Pancreas (tissue), 10 donors: ENCODE measurements around the gene ZNF555. TPM values are rescaled to one million over a fixed set of nuclear protein-coding genes. Genes with fewer than 3 reads are reported as not detected.

Experiments used
- ATAC-seq, 4 donors: fragments of 200-7000 bp; cut with Tn5 transposase; one replicate each; pipeline versions ENCODE4 v1.8.0 to v1.9.1; 2020; ENCODE audit warnings: mild to moderate bottlenecking in 4 of 4, moderate library complexity in 4 of 4
- DNase-seq, 6 donors: peaks; one replicate each; pipeline ENCODE4 v3.0.0-alpha.2; 2020
- FAIRE-seq: peaks from 2 replicates; lab custom pipeline; 2012; peaks lifted over from hg19 to GRCh38; lab: Jason Lieb, UNC
- H3K27ac ChIP-seq, 4 donors: fragments of 200-600 bp; sonication (generic); 1 replicate in 3 of 4; 2 replicates in 1 of 4; pipeline versions ENCODE4 v1.5.0 to v1.8.0; 2020
- H3K27me3 ChIP-seq, 4 donors: fragments of 200-600 bp; one replicate each; pipeline ENCODE4 v1.8.0; 2021
- H3K36me3 ChIP-seq, 3 donors: fragments of 200-600 bp; sonication (generic) in 1 of 3; one replicate each; pipeline versions ENCODE4 v1.5.0 to v1.8.0; 2020 to 2021
- H3K4me1 ChIP-seq, 3 donors: fragments of 200-600 bp; one replicate each; pipeline ENCODE4 v1.8.0; 2021
- H3K4me3 ChIP-seq, 4 donors: fragments of 200-600 bp; sonication (generic) in 2 of 4; one replicate each; pipeline versions ENCODE4 v1.5.0 to v1.8.0; 2020 to 2021
- H3K9me3 ChIP-seq, 4 donors: fragments of 200-600 bp; one replicate each; pipeline ENCODE4 v1.8.0; 2021
- CTCF ChIP-seq, 4 donors: fragments of 200-600 bp; sonication (generic) in 3 of 4; IDR thresholded peaks; one replicate each; pipeline versions ENCODE4 v1.5.0 to v1.8.0; 2021; ENCODE audit warnings: antibody characterized with exemption in 4 of 4
- WGBS, 2 donors: extraction: QIAGEN DNeasy Blood & Tissue Kit; methylation state at CpG; one replicate each; pipeline ENCODE4 v1.1.7; 2013; 5-methylcytosine and 5-hydroxymethylcytosine counted together
- intact Hi-C, 3 donors: fragments of 100-400 bp; cut with DNase I; formaldehyde crosslinking; loops; one replicate each; pipeline versions ENCODE4 v1.11.1 to v1.14.2; 2022
- polyA plus RNA-seq, 2 donors: library from polyadenylated mRNA; stranded (reverse); fragments of 200-250 nt; gene quantifications; one replicate each; pipeline ENCODE4 v1.2.3, GENCODE V29; 2013
- total RNA-seq, 6 donors: library from RNA; stranded (reverse); fragmentation: NEBNext Ultra II Directional in 4 of 6; extraction: Animal tissue kit (Norgen Biotek cat#: 25700) in 4 of 6; gene quantifications; one replicate each; pipeline versions ENCODE4 v1.2.1 to v1.2.4, GENCODE V29; 2021 to 2023
- donor health status: healthy with polysubstance abuse.
- donor health status: DM: no; HTN: no; CAD: no; lungs with moderate emphysema.
- donor health status: DM: no; HTN: no; CAD: no.
- donor health status: control.
- donor health status: control.
- donor health status: Bipolar disorder and iron deficiency.
- donor health status: DM: yes; HTN: yes; CAD: no.
- donor health status: DM: no; HTN: no; CAD: no.
- donor health status: DM: no; HTN: no; CAD: no.
- donor health status: DM: yes; HTN: yes; CAD: no.

Gene ZNF555
- total and polyA plus RNA-seq, 8 donors, result 0.68 to 6.0 (median 3.3) TPM

GRCh38 chr19:2798733-2799132, 42.5 kb upstream of the ZNF555 start:
- WGBS, 2 donors, result 67 to 68% methylated on average over 7 of the region's 7 CpGs
- FAIRE-seq (no peak), DNase-seq (peak in 3 of 6 donors; percentile 27 to 44 (median 34)), ATAC-seq (peak; percentile 44 to 80 (median 60))
- TF ChIP-seq CTCF (IDR thresholded peaks at IDR 0.05), result no peak
- no peak overlapping the region for H3K4me3 ChIP-seq
- H3K9me3 ChIP-seq, result no peaks in the 10 kb centered on the region
- H3K4me1 ChIP-seq, result no peaks in the 10 kb centered on the region
- no peaks in the 10 kb centered on the region for H3K36me3 ChIP-seq
- intact Hi-C loops, result no loop called here
- H3K27me3 ChIP-seq, result no peaks in the 10 kb centered on the region
- H3K27ac ChIP-seq, result no peak overlapping the region

DNA sequence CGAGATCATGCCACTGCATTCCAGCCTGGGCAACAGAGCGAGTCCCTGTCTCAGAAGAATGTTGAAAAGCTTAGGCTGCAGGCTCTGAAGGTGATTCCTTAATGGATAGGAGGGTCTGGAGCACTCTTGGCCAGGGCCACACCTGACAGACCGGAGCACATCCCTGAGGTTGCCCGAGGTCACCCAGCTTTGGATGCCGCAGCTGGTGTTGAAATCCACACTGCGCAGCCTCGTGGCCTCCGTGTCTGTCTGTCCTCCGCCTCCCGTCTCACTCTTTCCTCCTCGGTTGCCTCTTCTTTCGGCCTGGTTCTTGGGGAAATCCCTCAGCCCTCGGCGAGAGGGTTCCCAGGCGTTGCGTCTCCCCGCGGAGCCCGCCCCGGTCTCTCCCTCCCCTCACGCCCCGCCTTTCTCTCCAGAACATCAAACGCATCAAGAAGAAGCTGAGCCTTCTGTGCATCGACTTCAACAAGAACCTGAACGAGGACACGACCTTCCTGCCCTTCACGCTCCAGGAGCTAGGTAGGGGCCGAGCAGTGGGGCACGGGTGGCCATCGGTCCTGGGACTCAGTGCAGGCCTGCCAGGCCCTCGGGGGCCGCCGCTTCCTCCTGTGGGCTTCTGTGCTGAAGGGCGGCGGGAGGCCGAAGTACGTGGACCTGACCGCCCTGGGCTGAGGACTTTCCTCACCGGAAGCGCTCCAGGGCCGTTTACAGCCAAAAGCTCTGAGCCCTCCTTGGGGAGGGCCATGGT, 41.8 kb upstream of the ZNF555 start:
- intact Hi-C loops, result no loop called here
- DNase-seq (no peak), ATAC-seq (no peak), FAIRE-seq (no peak)
- Histone ChIP-seq H3K27me3 (no peaks in the 10 kb centered on the region), H3K36me3 (no peaks in the 10 kb centered on the region), H3K27ac (no peak overlapping the region), H3K9me3 (no peaks in the 10 kb centered on the region), H3K4me1 (no peaks in the 10 kb centered on the region), H3K4me3 (no peak overlapping the region)
- TF ChIP-seq CTCF (IDR thresholded peaks at IDR 0.05), result no peak
- 95% methylated on average over 41 of the region's 41 CpGs for WGBS, 2 donors

- ATAC-seq (no peak), FAIRE-seq (no peak), DNase-seq (no peak)
These were observed 40.8 kb upstream of the ZNF555 start for GRCh38 chr19:2800506-2800905.

DNA sequence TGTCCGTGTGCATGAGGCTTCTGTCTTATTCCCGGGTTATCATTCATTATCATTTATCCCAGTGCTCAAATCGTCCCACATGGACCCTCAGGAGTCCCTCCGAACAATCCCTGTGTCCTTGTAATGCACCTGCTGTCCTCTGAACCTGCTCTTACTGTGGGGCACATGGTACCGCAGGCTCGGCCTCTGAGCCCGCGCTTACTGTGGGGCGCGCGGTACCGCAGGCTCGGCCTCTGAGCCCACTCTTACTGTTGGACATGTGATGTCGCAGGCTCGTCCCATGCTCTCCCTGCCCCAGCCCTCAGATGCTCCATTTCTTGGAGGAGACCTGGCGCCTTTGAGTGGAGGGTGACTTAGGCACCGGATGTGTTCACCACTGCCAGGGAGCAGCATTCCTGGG, 38.4 kb upstream of the ZNF555 start:
- no peak for TF ChIP-seq CTCF (IDR thresholded peaks at IDR 0.05)
- FAIRE-seq (no peak), ATAC-seq (no peak), DNase-seq (no peak)
- Histone ChIP-seq H3K4me1 (no peaks in the 10 kb centered on the region), H3K9me3 (no peaks in the 10 kb centered on the region), H3K27ac (no peak overlapping the region), H3K27me3 (no peaks in the 10 kb centered on the region), H3K4me3 (no peak overlapping the region), H3K36me3 (peaks cover 0 to 7% (median 0%) of the 10 kb centered on the region in 3 donors)
- intact Hi-C loops, result no loop called here
- WGBS, 2 donors, result 95 to 96% methylated on average over 17 of the region's 17 CpGs

More at GRCh38 chr19:2800506-2800905, 40.8 kb upstream of the ZNF555 start:
- no peaks in the 10 kb centered on the region for H3K36me3 ChIP-seq
- 92 to 93% methylated on average over 22 of the region's 22 CpGs for WGBS, 2 donors
- intact Hi-C loops, result no loop called here
- no peak for TF ChIP-seq CTCF (IDR thresholded peaks at IDR 0.05)
- H3K4me1 ChIP-seq, result no peaks in the 10 kb centered on the region
- H3K4me3 ChIP-seq, result no peak overlapping the region
- H3K27ac ChIP-seq, result no peak overlapping the region
- H3K27me3 ChIP-seq, result no peaks in the 10 kb centered on the region
- H3K9me3 ChIP-seq, result no peaks in the 10 kb centered on the region

DNA sequence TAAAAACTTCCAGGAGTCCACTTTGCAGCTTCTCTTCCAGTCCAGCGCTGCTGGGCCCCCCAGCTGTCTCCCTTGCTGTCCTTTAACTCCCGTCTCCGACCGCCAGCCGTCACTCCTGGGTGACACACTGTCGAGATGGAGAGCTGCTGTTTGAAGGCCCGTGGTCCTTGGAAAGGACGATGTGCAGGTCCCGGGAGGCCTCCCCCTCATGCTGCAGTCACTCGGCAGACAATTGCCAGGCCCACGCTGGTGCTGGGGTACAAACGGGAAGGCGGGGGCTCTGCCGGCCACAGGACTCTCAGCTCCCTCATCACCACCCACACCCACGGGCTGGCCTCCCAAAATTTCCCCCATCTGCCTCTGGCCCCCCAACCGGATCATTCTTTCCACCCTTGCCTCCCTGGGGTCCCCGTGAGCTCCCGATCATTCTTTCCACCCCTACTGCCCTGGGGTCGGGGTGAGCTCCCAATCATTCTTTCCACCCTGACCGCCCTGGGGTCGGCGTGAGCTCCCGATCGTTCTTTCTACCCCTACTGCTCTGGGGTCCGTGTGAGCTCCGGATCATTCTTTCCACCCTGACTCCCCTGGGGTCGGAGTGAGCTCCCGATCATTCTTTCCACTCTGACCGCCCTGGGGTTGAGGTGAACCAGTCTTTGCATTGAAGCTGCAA, 37.7 kb upstream of the ZNF555 start:
- Histone ChIP-seq H3K9me3 (no peaks in the 10 kb centered on the region), H3K4me3 (no peak overlapping the region), H3K27me3 (no peaks in the 10 kb centered on the region), H3K4me1 (no peaks in the 10 kb centered on the region), H3K27ac (no peak overlapping the region), H3K36me3 (peaks cover 0 to 8% (median 0%) of the 10 kb centered on the region in 3 donors)
- TF ChIP-seq CTCF (IDR thresholded peaks at IDR 0.05), result no peak
- WGBS, 2 donors, result 91 to 92% methylated on average over 29 of the region's 29 CpGs
- FAIRE-seq, result no peak
- intact Hi-C loops, result no loop called here
- no peak for ATAC-seq
- no peak for DNase-seq
